SK-N-SH treated with all-trans-retinoic acid at 6 μM for 48 hours (cell line): ENCODE data around the gene ATP2B3.
"Not testable (repeated sequence)": the region's sequence is repeated elsewhere in the genome, so short reads cannot be mapped to it uniquely, and the experiment has no call there.

Experiments used
- ATAC-seq: fragments of 200-7000 bp; cut with Tn5 transposase; 3 replicates; pipeline ENCODE4 v1.9.1; 2020; ENCODE audit warnings: mild to moderate bottlenecking, moderate library complexity
- ARNTL ChIP-seq: fragments of 450-650 bp; formaldehyde crosslinking; IDR thresholded peaks from 2 replicates; pipeline ENCODE4 v1.5.0; 2020; ENCODE audit warnings: low read depth, mild to moderate bottlenecking, moderate library complexity, borderline replicate concordance
- CREB5 ChIP-seq: fragments of 250-450 bp; sonication (Bioruptor Pico); IDR thresholded peaks from 2 replicates; pipeline ENCODE4 v1.5.1; 2020; ENCODE audit warnings: low read depth, mild to moderate bottlenecking, moderate library complexity
- CSDC2 ChIP-seq: fragments of 250-450 bp; sonication (Bioruptor Pico); IDR thresholded peaks from 2 replicates; pipeline ENCODE4 v1.5.0; 2020; ENCODE audit warnings: mild to moderate bottlenecking, moderate library complexity
- ESRRG ChIP-seq: fragments of 250-450 bp; sonication (Bioruptor Pico); IDR thresholded peaks from 2 replicates; pipeline ENCODE4 v1.6.1; 2021; ENCODE audit warnings: mild to moderate bottlenecking
- GLIS3 ChIP-seq: fragments of 250-450 bp; sonication (Bioruptor Pico); IDR thresholded peaks from 2 replicates; pipeline ENCODE4 v1.5.0; 2020; ENCODE audit warnings: mild to moderate bottlenecking, moderate library complexity
- ISL1 ChIP-seq: fragments of 250-450 bp; sonication (Bioruptor Pico); IDR thresholded peaks from 2 replicates; pipeline ENCODE4 v2.1.2; 2022; ENCODE audit warnings: mild to moderate bottlenecking, moderate library complexity
- OSR1 ChIP-seq: fragments of 250-450 bp; sonication (Bioruptor Pico); IDR thresholded peaks from 2 replicates; pipeline ENCODE4 v1.8.0; 2022; ENCODE audit warnings: moderate library complexity, mild to moderate bottlenecking, inconsistent platforms
- PATZ1 ChIP-seq: fragments of 250-450 bp; sonication (Bioruptor Pico); IDR thresholded peaks from 2 replicates; pipeline ENCODE4 v1.8.0; 2020; ENCODE audit warnings: mild to moderate bottlenecking, moderate library complexity, borderline replicate concordance
- POU6F1 ChIP-seq: fragments of 250-450 bp; sonication (Bioruptor Pico); IDR thresholded peaks from 2 replicates; pipeline ENCODE4 v1.8.0; 2021; ENCODE audit warnings: low read depth, mild to moderate bottlenecking, moderate library complexity, borderline replicate concordance
- RARB ChIP-seq: fragments of 250-450 bp; sonication (Bioruptor Pico); IDR thresholded peaks from 2 replicates; pipeline ENCODE4 v1.8.0; 2021; ENCODE audit warnings: mild to moderate bottlenecking, moderate library complexity
- SNAI2 ChIP-seq: fragments of 250-450 bp; sonication (Bioruptor Pico); IDR thresholded peaks from 2 replicates; pipeline ENCODE4 v1.5.0; 2020; ENCODE audit warnings: mild to moderate bottlenecking, moderate library complexity
- ZC3H10 ChIP-seq: fragments of 250-450 bp; sonication (Bioruptor Pico); IDR thresholded peaks from 2 replicates; pipeline ENCODE4 v1.5.1; 2021; ENCODE audit warnings: mild to moderate bottlenecking, moderate library complexity
- ZFP3 ChIP-seq: fragments of 250-450 bp; sonication (Bioruptor Pico); IDR thresholded peaks from 2 replicates; pipeline ENCODE4 v1.5.0; 2020; ENCODE audit warnings: mild to moderate bottlenecking, moderate library complexity
- ZNF565 ChIP-seq: fragments of 450-650 bp; formaldehyde crosslinking; conservative IDR thresholded peaks from 2 replicates; pipeline ENCODE4 v1.5.0; 2020; ENCODE audit warnings: low read depth, mild to moderate bottlenecking, moderate library complexity
- ZNF70 ChIP-seq: fragments of 450-650 bp; formaldehyde crosslinking; IDR thresholded peaks from 2 replicates; pipeline ENCODE4 v1.5.0; 2020; ENCODE audit warnings: mild to moderate bottlenecking, moderate library complexity
- ZNF8 ChIP-seq: fragments of 450-650 bp; formaldehyde crosslinking; IDR thresholded peaks from 2 replicates; pipeline ENCODE4 v1.5.0; 2020; ENCODE audit warnings: mild to moderate bottlenecking, moderate library complexity

ATP2B3 gene

GRCh38 chrX:153603131-153603656 is 85.8 kb downstream of the ATP2B3 start:
- no peak for TF ChIP-seq ISL1 (CRISPR knock-in tag)
- no peak for TF ChIP-seq ZNF8 (CRISPR knock-in tag)
- no peak for TF ChIP-seq ZFP3 (CRISPR knock-in tag)
- no peak for TF ChIP-seq ESRRG (CRISPR knock-in tag)
- no peak for TF ChIP-seq ZC3H10
- TF ChIP-seq ZNF70 (CRISPR knock-in tag): no peak
- TF ChIP-seq OSR1: no peak
- no peak for TF ChIP-seq GLIS3 (CRISPR knock-in tag)
- no peak for TF ChIP-seq SNAI2 (CRISPR knock-in tag)
- ATAC-seq: no peak

- ATAC-seq: not testable (repeated sequence)
These were observed 87.4 kb downstream of the ATP2B3 start for GRCh38 chrX:153604666-153605380.

GRCh38 chrX:153606503-153606902 is 89.1 kb downstream of the ATP2B3 start:
- no peak for ATAC-seq
- TF ChIP-seq ZNF565 (CRISPR knock-in tag): no peak
- no peak for TF ChIP-seq CSDC2 (CRISPR knock-in tag)
- TF ChIP-seq CREB5: no peak

- TF ChIP-seq ZFP3 (CRISPR knock-in tag) (no peak), ARNTL (CRISPR knock-in tag) (no peak), SNAI2 (CRISPR knock-in tag) (no peak), PATZ1 (CRISPR knock-in tag) (no peak), RARB (no peak), GLIS3 (CRISPR knock-in tag) (no peak), POU6F1 (CRISPR knock-in tag) (no peak)
- no peak for ATAC-seq
These were observed 90.9 kb downstream of the ATP2B3 start for GRCh38 chrX:153608376-153608775.

GRCh38 chrX:153608806-153609205 is 91.4 kb downstream of the ATP2B3 start:
- no peak for ATAC-seq
- TF ChIP-seq ZNF70 (CRISPR knock-in tag) (no peak), PATZ1 (CRISPR knock-in tag) (no peak), CREB5 (no peak), ZNF565 (CRISPR knock-in tag) (no peak)
